ENCODE results near the gene C11orf21. TPM values are rescaled to one million over a fixed set of nuclear protein-coding genes. Genes with fewer than 3 reads are reported as not detected.

C11orf21 gene
- polyA plus RNA-seq, 4 donors, result 0.34 to 1.3 (median 0.80) TPM

GRCh38 chr11:2248762-2249161, 53.0 kb downstream of the C11orf21 start:
- DNase-seq (ENCODE audit: low read depth in 4 of 4, low spot score in 3 of 4), result no peak

- no peak for DNase-seq (ENCODE audit: low read depth in 4 of 4, low spot score in 3 of 4)
These were observed 53.5 kb downstream of the C11orf21 start for GRCh38 chr11:2248242-2248641.

GRCh38 chr11:2247496-2247895, 54.2 kb downstream of the C11orf21 start:
- DNase-seq (ENCODE audit: low read depth in 4 of 4, low spot score in 3 of 4), result no peak

Other genes starting within 250 kb of the C11orf21 start
- 1,000 to 10,000 TPM in 2 of 4 donors, 100 to 1,000 TPM in 2; 831 to 2,421 (median 992) TPM for gene IGF2, start 162.5 kb downstream of the C11orf21 start, polyA plus RNA-seq (ENCODE audit: insufficient read length in 4 of 4)
- gene INS, start 140.7 kb downstream of the C11orf21 start, polyA plus RNA-seq (ENCODE audit: insufficient read length in 4 of 4), result not detected
- 1 to 10 TPM in 2 of 4 donors, under 1 TPM in 2; 0.83 to 2.7 (median 1.1) TPM for gene TH, start 130.1 kb downstream of the C11orf21 start, polyA plus RNA-seq (ENCODE audit: insufficient read length in 4 of 4)
- 1 to 10 TPM in 3 of 4 donors, under 1 TPM in 1; 0.29 to 4.7 (median 2.0) TPM for gene ASCL2, start 31.3 kb downstream of the C11orf21 start, polyA plus RNA-seq (ENCODE audit: insufficient read length in 4 of 4)
- gene TSPAN32, start 95 bp upstream of the C11orf21 start, polyA plus RNA-seq (ENCODE audit: insufficient read length in 4 of 4), result 1 to 10 TPM; 1.3 to 6.0 (median 2.6) TPM
- gene CD81, start 75.4 kb upstream of the C11orf21 start, polyA plus RNA-seq (ENCODE audit: insufficient read length in 4 of 4), result 100 to 1,000 TPM; 571 to 870 (median 604) TPM
- gene TSSC4, start 98.8 kb upstream of the C11orf21 start, polyA plus RNA-seq (ENCODE audit: insufficient read length in 4 of 4), result 10 to 100 TPM; 33.7 to 49.7 (median 37.4) TPM
- gene TRPM5, start 142.6 kb upstream of the C11orf21 start, polyA plus RNA-seq (ENCODE audit: insufficient read length in 4 of 4), result 1 to 10 TPM in 3 of 4 donors, under 1 TPM in 1; 0.61 to 5.6 (median 2.4) TPM
- 10 to 100 TPM in 2 of 4 donors, 1 to 10 TPM in 2; 2.3 to 13.0 (median 10.0) TPM for gene KCNQ1, start 143.1 kb upstream of the C11orf21 start, polyA plus RNA-seq (ENCODE audit: insufficient read length in 4 of 4)